ENCODE measurements around the gene BACH2. TPM values are rescaled to one million over a fixed set of nuclear protein-coding genes. Genes with fewer than 3 reads are reported as not detected.

BACH2 gene
- total and polyA plus RNA-seq, 10 of the 15 experiments (the other 5 are each of a cell fraction or from before 2014, with no cell fraction given): 0.03 to 0.28 (median 0.04) TPM; not detected in 3

- no peaks in the 10 kb centered on the region for H3K36me3 ChIP-seq (ENCODE audit: control insufficient read depth in 2 of 2, insufficient read depth in 2 of 2, low read length in 1 of 2)
- no peak overlapping the region for H3K4me3 ChIP-seq
- peaks cover 0 to 11% of the 10 kb centered on the region in 2 experiments; a peak in 2 of 4 replicates for H3K27me3 ChIP-seq (replicated peaks in 1 of 2; ENCODE audit: control insufficient read depth in 2 of 2, insufficient read depth in 2 of 2, low read length in 1 of 2)
- no peak for FAIRE-seq
- no peaks in the 10 kb centered on the region for H4K20me1 ChIP-seq (ENCODE audit: control insufficient read depth, insufficient read depth)
- ChIA-PET POLR2A (no interaction called here), SMC1A (ENCODE audit: uncharacterized antibody, unreplicated experiment) (interaction anchor here (1.3 kb wide), 1 partner anchor 10 kb away, joined by 3 read pairs; no protein-coding TSS in a partner anchor), RAD21 (ENCODE audit: unreplicated experiment) (interaction anchor here (1.4 kb wide), 2 partner anchors 10 to 204 kb away, joined by 5 read pairs; no protein-coding TSS in a partner anchor), CTCF (interaction anchor here (0.8 to 1.5 kb wide), 5 partner anchors 11 to 333 kb away, joined by 3 to 7 read pairs (median 3); no protein-coding TSS in a partner anchor)
- no peak overlapping the region for H3K4me2 ChIP-seq (ENCODE audit: control insufficient read depth, insufficient read depth)
- no peak overlapping the region for H2AFZ ChIP-seq (ENCODE audit: control insufficient read depth, low read depth, low read length)
- ATAC-seq: peak; percentile 52
- no peaks in the 10 kb centered on the region; the same call in 2 of the 3 replicates for H3K9me3 ChIP-seq (replicated peaks; ENCODE audit: control insufficient read depth, insufficient read depth, low read length)
- no peaks in the 10 kb centered on the region for H3K4me1 ChIP-seq (ENCODE audit: control insufficient read depth, insufficient read depth, low read length)
- H3K9ac ChIP-seq (ENCODE audit: control insufficient read depth, insufficient read depth, low read length): no peak overlapping the region
- BruUV-seq (replicated peaks): no TSS peak
- in situ Hi-C loops (cut with MboI) (no loop called here), intact Hi-C loops (cut with micrococcal nuclease; ENCODE audit: unreplicated experiment) (no loop called here)
- no peak overlapping the region for H3K27ac ChIP-seq (ENCODE audit: control insufficient read depth, insufficient read depth)
- 1% methylated on average over 9 of the region's 9 CpGs for WGBS (ENCODE audit: insufficient coverage, insufficient replicate concordance, low lambda C conversion rate, missing lambda C conversion rate)
- no peaks in the 10 kb centered on the region for H3K79me2 ChIP-seq (ENCODE audit: control insufficient read depth, insufficient read depth, low read length)
- DNase-seq (ENCODE audit: low read depth, low spot score): no peak
- TF ChIP-seq ZNF622 (IDR thresholded peaks at IDR 0.05): no peak
- peak; percentile 29 to 50; a peak in 3 of 4 replicates for TF ChIP-seq EP300 (IDR thresholded peaks at IDR 0.05; ENCODE audit: borderline replicate concordance in 1 of 2, control insufficient read depth in 1 of 2, low read depth in 2 of 2, low read length in 2 of 2)
- TF ChIP-seq SP1 (IDR thresholded peaks at IDR 0.05; ENCODE audit: low read depth, low read length): peak; percentile 12
- TF ChIP-seq MYB (IDR thresholded peaks at IDR 0.05; ENCODE audit: borderline replicate concordance, low read depth, low read length): no peak
- TF ChIP-seq CBX5 (IDR thresholded peaks at IDR 0.05; ENCODE audit: low read depth): no peak
- no peak for TF ChIP-seq ATF3 (IDR thresholded peaks at IDR 0.05; ENCODE audit: borderline replicate concordance, extremely low read depth, low read depth, low read length)
- TF ChIP-seq MEF2B (IDR thresholded peaks at IDR 0.05; ENCODE audit: partially characterized antibody, poor library complexity, severe bottlenecking): peak; percentile 15
- no peak for TF ChIP-seq KLF5 (IDR thresholded peaks at IDR 0.05; ENCODE audit: partially characterized antibody)
- TF ChIP-seq NR2F1 (conservative IDR thresholded peaks at IDR 0.05): no peak
- no peak for TF ChIP-seq SREBF2 (IDR thresholded peaks at IDR 0.05; ENCODE audit: low read length)
- no peak for TF ChIP-seq TCF3 (IDR thresholded peaks at IDR 0.05; ENCODE audit: borderline replicate concordance, insufficient read depth, low read depth, low read length)
- no peak for TF ChIP-seq EED (IDR thresholded peaks at IDR 0.05; ENCODE audit: low read depth)
- no peak for TF ChIP-seq ZNF384 (IDR thresholded peaks at IDR 0.05; ENCODE audit: borderline replicate concordance, low read depth, low read length)
- no peak for TF ChIP-seq PAX8 (IDR thresholded peaks at IDR 0.05)
- TF ChIP-seq ZNF24 (IDR thresholded peaks at IDR 0.05): no peak
- no peak for TF ChIP-seq KAT2A (conservative IDR thresholded peaks at IDR 0.05; ENCODE audit: control insufficient read depth, low read depth, low read length)
- no peak for TF ChIP-seq ZNF592 (IDR thresholded peaks at IDR 0.05)
- TF ChIP-seq IRF3 (IDR thresholded peaks at IDR 0.05): no peak
- TF ChIP-seq TCF12 (IDR thresholded peaks at IDR 0.05; ENCODE audit: low read depth, low read length): peak; percentile 51; the same call in 1 of the 2 replicates
Measured at GRCh38 chr6:90274451-90275030, 22.1 kb downstream of the BACH2 start.
